Astrocyte (in vitro differentiated cells and primary cell): ENCODE results near the gene KNSTRN. TPM values are rescaled to one million over a fixed set of nuclear protein-coding genes. Genes with fewer than 3 reads are reported as not detected.

Experiments used
- DNase-seq: peaks from one replicate; pipeline ENCODE4 v3.0.0-alpha.2; 2010; ENCODE audit warnings: low read depth
- FAIRE-seq: peaks from 2 replicates; lab custom pipeline; 2011; peaks lifted over from hg19 to GRCh38; lab: Jason Lieb, UNC
- H2AFZ ChIP-seq: 2 replicates; pipeline ENCODE4 v1.6.0; 2012; ENCODE audit warnings: low read depth, low read length, inconsistent platforms
- H3K27ac ChIP-seq: 2 replicates; pipeline ENCODE4 v1.5.1; 2011; ENCODE audit warnings: low read depth, low read length, inconsistent platforms
- H3K27me3 ChIP-seq: 2 replicates; pipeline ENCODE4 v1.6.0; 2011; ENCODE audit warnings: low read length, inconsistent platforms; ENCODE audit not compliant: insufficient read depth
- H3K36me3 ChIP-seq: 2 replicates; pipeline ENCODE4 v1.5.1; 2011; ENCODE audit warnings: low read length, inconsistent platforms; ENCODE audit not compliant: insufficient read depth
- H3K4me1 ChIP-seq: 2 replicates; pipeline ENCODE4 v1.5.1; 2011; ENCODE audit warnings: low read length, inconsistent platforms; ENCODE audit not compliant: insufficient read depth
- H3K4me2 ChIP-seq: 2 replicates; pipeline ENCODE4 v1.6.0; 2012; ENCODE audit warnings: low read length, inconsistent platforms
- H3K4me3 ChIP-seq: 2 replicates; pipeline ENCODE4 v1.5.1; 2011; ENCODE audit warnings: low read depth, mild to moderate bottlenecking, low read length, inconsistent platforms; ENCODE audit not compliant: insufficient read depth
- H3K79me2 ChIP-seq: 2 replicates; pipeline ENCODE4 v1.6.0; 2012; ENCODE audit warnings: mild to moderate bottlenecking, low read length, inconsistent platforms; ENCODE audit not compliant: insufficient read depth
- H3K9ac ChIP-seq: 2 replicates; pipeline ENCODE4 v1.6.0; 2012; ENCODE audit warnings: mild to moderate bottlenecking, low read length, inconsistent platforms
- H3K9me3 ChIP-seq: 2 replicates; pipeline ENCODE4 v1.5.1; 2012; ENCODE audit warnings: low read depth, mild to moderate bottlenecking, low read length, inconsistent platforms; ENCODE audit not compliant: insufficient read depth
- H4K20me1 ChIP-seq: 2 replicates; pipeline ENCODE4 v1.6.0; 2012; ENCODE audit warnings: low read length, inconsistent platforms; ENCODE audit not compliant: insufficient read depth
- H3K27ac Mint-ChIP-seq: one replicate; pipeline ENCODE4 v1.8.0; 2021; ENCODE audit warnings: mild to moderate bottlenecking, mixed read lengths; ENCODE audit not compliant: unreplicated experiment
- H3K27me3 Mint-ChIP-seq: one replicate; pipeline ENCODE4 v1.8.0; 2021; ENCODE audit warnings: low read depth, mixed read lengths; ENCODE audit not compliant: unreplicated experiment
- H3K36me3 Mint-ChIP-seq: one replicate; pipeline ENCODE4 v1.8.0; 2021; ENCODE audit warnings: low read depth, mixed read lengths; ENCODE audit not compliant: unreplicated experiment
- H3K4me1 Mint-ChIP-seq: one replicate; pipeline ENCODE4 v1.8.0; 2021; ENCODE audit warnings: low read depth, mixed read lengths; ENCODE audit not compliant: unreplicated experiment
- H3K4me3 Mint-ChIP-seq: one replicate; pipeline ENCODE4 v1.8.0; 2021; ENCODE audit warnings: mild to moderate bottlenecking, moderate library complexity, mixed read lengths; ENCODE audit not compliant: unreplicated experiment
- H3K9me3 Mint-ChIP-seq: one replicate; pipeline ENCODE4 v1.8.0; 2021; ENCODE audit warnings: mild to moderate bottlenecking, mixed read lengths; ENCODE audit not compliant: unreplicated experiment
- CTCF ChIP-seq: IDR thresholded peaks from 2 replicates; pipeline ENCODE4 v1.5.1; 2011; ENCODE audit warnings: low read depth, mild to moderate bottlenecking, inconsistent platforms, low read length, moderate library complexity; ENCODE audit not compliant: insufficient read depth
- EZH2 ChIP-seq: IDR thresholded peaks from 2 replicates; pipeline ENCODE4 v1.6.1; 2012; ENCODE audit warnings: mild to moderate bottlenecking, low read length, inconsistent platforms; ENCODE audit not compliant: insufficient read depth
- total RNA-seq: library from RNA; stranded (reverse); gene quantifications from 2 replicates; pipeline ENCODE4 v1.2.1, GENCODE V29; 2021

KNSTRN gene
- total RNA-seq, 1 donor from 2014 or later = 37.8 TPM

- H3K9me3 ChIP-seq = no peaks in the 10 kb centered on the region
- H3K9ac ChIP-seq = no peak overlapping the region
- peak overlapping the region; percentile 34 for H3K4me3 Mint-ChIP-seq
- H3K27me3 ChIP-seq = no peaks in the 10 kb centered on the region
- no peaks in the 10 kb centered on the region for H3K36me3 ChIP-seq
- peaks cover 11% of the 10 kb centered on the region for H3K4me1 Mint-ChIP-seq
- H3K27me3 Mint-ChIP-seq = peaks cover 43% of the 10 kb centered on the region
- DNase-seq (peak; percentile 17), FAIRE-seq (no peak)
- peaks cover 1% of the 10 kb centered on the region for H3K36me3 Mint-ChIP-seq
- H4K20me1 ChIP-seq = no peaks in the 10 kb centered on the region
- H3K27ac Mint-ChIP-seq = no peak overlapping the region
- H2AFZ ChIP-seq = no peak overlapping the region
- no peak overlapping the region for H3K4me3 ChIP-seq
- H3K27ac ChIP-seq = no peak overlapping the region
- no peaks in the 10 kb centered on the region for H3K9me3 Mint-ChIP-seq
- no peaks in the 10 kb centered on the region for H3K79me2 ChIP-seq
- peaks cover 14% of the 10 kb centered on the region for H3K4me1 ChIP-seq
- peak overlapping the region; percentile 28 for H3K4me2 ChIP-seq
- TF ChIP-seq CTCF (peak; percentile 25), EZH2 (no peak)
These were observed 27.9 kb upstream of the KNSTRN start for GRCh38 chr15:40354408-40355171.

- H3K27me3 Mint-ChIP-seq = peaks cover 42% of the 10 kb centered on the region
- no peak overlapping the region for H3K4me3 Mint-ChIP-seq
- no peaks in the 10 kb centered on the region for H3K9me3 Mint-ChIP-seq
- no peaks in the 10 kb centered on the region for H3K79me2 ChIP-seq
- no peaks in the 10 kb centered on the region for H3K36me3 ChIP-seq
- no peak for FAIRE-seq
- H3K4me2 ChIP-seq = no peak overlapping the region
- H4K20me1 ChIP-seq = no peaks in the 10 kb centered on the region
- no peak overlapping the region for H3K4me3 ChIP-seq
- H3K4me1 ChIP-seq = peaks cover 14% of the 10 kb centered on the region
- no peak overlapping the region for H3K27ac ChIP-seq
- H3K9ac ChIP-seq = no peak overlapping the region
- H2AFZ ChIP-seq = no peak overlapping the region
- H3K27ac Mint-ChIP-seq = no peak overlapping the region
- TF ChIP-seq EZH2 (no peak), CTCF (no peak)
- peaks cover 1% of the 10 kb centered on the region for H3K36me3 Mint-ChIP-seq
- no peaks in the 10 kb centered on the region for H3K27me3 ChIP-seq
- no peak for DNase-seq
- H3K4me1 Mint-ChIP-seq = peaks cover 11% of the 10 kb centered on the region
- H3K9me3 ChIP-seq = no peaks in the 10 kb centered on the region
These were observed 26.4 kb upstream of the KNSTRN start for GRCh38 chr15:40355976-40356585.

- Histone ChIP-seq H3K79me2 (no peaks in the 10 kb centered on the region), H3K4me2 (peak overlapping the region; percentile 91), H3K4me1 (peaks cover 14% of the 10 kb centered on the region), H3K9me3 (no peaks in the 10 kb centered on the region), H4K20me1 (no peaks in the 10 kb centered on the region), H3K9ac (no peak overlapping the region), H3K27ac (no peak overlapping the region), H3K27me3 (peaks cover 5% of the 10 kb centered on the region), H3K4me3 (no peak overlapping the region), H2AFZ (no peak overlapping the region), H3K36me3 (no peaks in the 10 kb centered on the region)
- H3K4me1 Mint-ChIP-seq = peaks cover 11% of the 10 kb centered on the region
- H3K27ac Mint-ChIP-seq = no peak overlapping the region
- TF ChIP-seq EZH2 (no peak), CTCF (no peak)
- no peaks in the 10 kb centered on the region for H3K36me3 Mint-ChIP-seq
- peak overlapping the region; percentile 40 for H3K4me3 Mint-ChIP-seq
- FAIRE-seq (no peak), DNase-seq (no peak)
- peaks cover 50% of the 10 kb centered on the region for H3K27me3 Mint-ChIP-seq
- no peaks in the 10 kb centered on the region for H3K9me3 Mint-ChIP-seq
These were observed 25.3 kb upstream of the KNSTRN start for GRCh38 chr15:40357246-40357645.
